IPS DF 6.9 (cell line): ENCODE measurements around the gene N4BP2.

Source experiments
- DNase-seq: peaks from one replicate; pipeline ENCODE4 v3.0.0-alpha.2; 2013; ENCODE audit warnings: low read depth, low spot score
- H3K27ac ChIP-seq: one replicate; pipeline ENCODE4 v1.5.1; 2013; ENCODE audit warnings: low read length, control low read depth
- H3K27me3 ChIP-seq: 2 replicates; pipeline ENCODE4 v1.6.1; 2013; ENCODE audit warnings: mild to moderate bottlenecking, low read length; ENCODE audit not compliant: control insufficient read depth, insufficient read depth
- H3K36me3 ChIP-seq: 2 replicates; pipeline ENCODE4 v1.6.1; 2013; ENCODE audit warnings: low read length; ENCODE audit not compliant: control insufficient read depth, insufficient read depth
- H3K4me1 ChIP-seq: 2 replicates; pipeline ENCODE4 v1.6.1; 2013; ENCODE audit warnings: low read length; ENCODE audit not compliant: control insufficient read depth, insufficient read depth
- H3K4me3 ChIP-seq: 2 replicates; pipeline ENCODE4 v1.5.1; 2013; ENCODE audit warnings: mild to moderate bottlenecking, low read length
- H3K9me3 ChIP-seq: 2 replicates; pipeline ENCODE4 v1.6.1; 2013; ENCODE audit warnings: low read length, inconsistent platforms; ENCODE audit not compliant: control insufficient read depth, insufficient read depth
- WGBS: extraction: QIAGEN DNeasy Blood & Tissue Kit; methylation state at CpG from one replicate; pipeline ENCODE4 v1.1.7; 2013; ENCODE audit warnings: mixed read lengths, missing lambda C conversion rate; ENCODE audit not compliant: insufficient read length, insufficient coverage; 5-methylcytosine and 5-hydroxymethylcytosine counted together

The N4BP2 gene

DNA sequence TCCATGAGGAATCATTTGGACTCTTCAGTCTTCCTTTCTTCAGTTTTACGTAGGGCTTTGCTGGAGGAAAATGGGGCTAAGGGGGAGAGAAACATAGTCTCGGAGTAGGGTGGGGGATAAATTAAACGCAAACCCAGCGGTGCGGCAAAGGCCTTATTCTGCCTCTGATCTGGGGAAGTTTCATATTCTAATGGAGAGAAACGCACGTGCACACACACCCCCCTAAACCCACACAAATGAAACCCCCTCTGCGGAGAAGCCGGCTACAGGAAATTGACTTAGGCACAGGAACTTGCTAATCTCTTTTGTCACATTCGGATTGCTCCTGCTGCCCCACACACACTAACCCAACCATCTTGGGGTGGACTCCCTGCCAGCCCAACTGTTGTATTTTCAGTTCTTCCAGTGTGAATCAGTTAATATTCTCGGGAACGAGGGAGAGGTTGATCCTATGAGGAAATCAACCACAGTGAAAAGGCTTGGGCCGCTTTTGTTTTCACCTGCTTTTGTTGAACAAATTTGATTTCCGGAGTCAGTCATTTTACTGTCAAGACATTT is 140.2 kb downstream of the N4BP2 start, which contains the start of gene RHOH:
Gene RHOH (plus strand): TSS at position 308 of the 558 bp plus-strand sequence. CDS start 46,356 bp downstream, outside the sequence.
- whole genome bisulfite sequencing, result no CpG with 5 or more reads among the region's 14 CpGs
- Histone ChIP-seq H3K4me3 (no peak within 1 kb of the TSS; the same call in 1 of the 2 replicates), H3K36me3 (no peaks in the 10 kb centered on the region), H3K9me3 (no peaks in the 10 kb centered on the region), H3K27ac (no peak within 1 kb of the TSS), H3K27me3 (no peaks in the 10 kb centered on the region), H3K4me1 (peaks cover 8% of the 10 kb centered on the region)
- DNase-seq, result no peak

DNA sequence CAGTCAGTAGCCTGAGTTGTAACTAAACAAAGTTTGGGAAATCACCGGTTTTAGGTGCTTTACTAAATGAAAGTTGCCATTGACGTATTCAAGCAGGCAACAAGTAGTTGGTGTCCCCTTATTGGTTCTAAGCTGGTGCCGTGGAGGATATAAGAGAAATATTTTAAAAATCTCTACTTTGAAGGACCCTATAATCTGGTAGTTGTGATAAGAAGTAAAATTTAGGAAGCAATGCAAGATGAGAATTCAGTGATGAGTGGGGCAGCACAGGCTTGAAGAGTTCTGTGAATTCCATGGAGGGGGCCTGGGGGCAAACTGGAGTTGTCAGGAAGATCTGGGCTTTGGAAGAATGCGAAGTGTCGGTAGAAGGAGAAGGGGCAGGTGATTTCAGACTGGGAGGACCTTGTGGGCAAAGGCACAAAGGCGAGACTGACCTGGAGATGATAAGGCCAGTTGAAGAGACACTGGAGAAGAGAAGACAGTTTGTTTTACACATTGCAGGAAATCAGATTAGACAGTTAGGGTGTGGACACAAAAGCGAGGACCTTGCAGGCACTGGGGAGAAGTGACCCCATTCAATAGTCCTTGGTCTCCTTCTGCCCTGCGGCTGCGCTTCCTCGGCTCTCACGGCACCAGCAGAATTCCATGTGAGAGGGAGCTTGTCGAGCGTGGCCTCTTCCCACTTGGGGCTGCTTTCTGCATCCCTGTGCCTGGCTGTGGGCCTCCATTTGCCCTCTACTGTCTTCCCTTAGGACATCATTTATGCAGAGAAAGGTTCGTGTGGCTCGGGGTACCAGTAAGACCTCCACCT is 141.4 kb downstream of the N4BP2 start:
- H3K27ac ChIP-seq, result no peak overlapping the region
- H3K4me3 ChIP-seq, result no peak overlapping the region
- WGBS, result no CpG with 5 or more reads among the region's 15 CpGs

DNA sequence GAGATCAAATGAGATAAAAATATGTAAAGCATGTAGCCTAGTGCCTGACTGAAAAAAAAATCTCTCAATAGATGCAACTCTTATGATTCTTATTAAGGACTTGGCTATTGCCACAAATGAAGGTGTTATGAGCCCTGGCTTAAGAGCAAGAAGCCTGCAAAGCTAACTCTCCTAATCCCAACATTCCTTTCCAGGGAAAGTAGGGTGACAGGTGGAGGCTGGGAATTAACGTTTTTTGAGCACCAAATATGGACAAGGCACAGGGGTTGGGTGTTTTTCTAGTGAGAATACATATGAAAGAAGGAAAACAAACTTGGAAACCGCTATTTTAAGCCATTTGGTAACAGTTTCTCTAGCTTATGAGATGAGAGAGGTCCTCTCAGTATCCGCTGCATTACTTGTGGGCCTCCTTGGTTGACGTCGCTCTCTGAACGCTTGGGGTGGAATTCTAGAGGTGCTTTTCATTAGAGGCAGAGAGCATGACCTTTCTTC is 142.6 kb downstream of the N4BP2 start:
- peaks cover 2% of the 10 kb centered on the region for H3K4me1 ChIP-seq
- H3K4me3 ChIP-seq, result no peak overlapping the region
- H3K9me3 ChIP-seq, result no peaks in the 10 kb centered on the region
- no peak for DNase-seq
- no peak overlapping the region for H3K27ac ChIP-seq
- no peaks in the 10 kb centered on the region for H3K27me3 ChIP-seq
- no peaks in the 10 kb centered on the region for H3K36me3 ChIP-seq
- whole genome bisulfite sequencing, result no CpG with 5 or more reads among the region's 6 CpGs

More for the DNA sequence above, 141.4 kb downstream of the N4BP2 start:
- Histone ChIP-seq H3K4me1 (peaks cover 3% of the 10 kb centered on the region), H3K27me3 (no peaks in the 10 kb centered on the region), H3K36me3 (no peaks in the 10 kb centered on the region), H3K9me3 (no peaks in the 10 kb centered on the region)
- no peak for DNase-seq

DNA sequence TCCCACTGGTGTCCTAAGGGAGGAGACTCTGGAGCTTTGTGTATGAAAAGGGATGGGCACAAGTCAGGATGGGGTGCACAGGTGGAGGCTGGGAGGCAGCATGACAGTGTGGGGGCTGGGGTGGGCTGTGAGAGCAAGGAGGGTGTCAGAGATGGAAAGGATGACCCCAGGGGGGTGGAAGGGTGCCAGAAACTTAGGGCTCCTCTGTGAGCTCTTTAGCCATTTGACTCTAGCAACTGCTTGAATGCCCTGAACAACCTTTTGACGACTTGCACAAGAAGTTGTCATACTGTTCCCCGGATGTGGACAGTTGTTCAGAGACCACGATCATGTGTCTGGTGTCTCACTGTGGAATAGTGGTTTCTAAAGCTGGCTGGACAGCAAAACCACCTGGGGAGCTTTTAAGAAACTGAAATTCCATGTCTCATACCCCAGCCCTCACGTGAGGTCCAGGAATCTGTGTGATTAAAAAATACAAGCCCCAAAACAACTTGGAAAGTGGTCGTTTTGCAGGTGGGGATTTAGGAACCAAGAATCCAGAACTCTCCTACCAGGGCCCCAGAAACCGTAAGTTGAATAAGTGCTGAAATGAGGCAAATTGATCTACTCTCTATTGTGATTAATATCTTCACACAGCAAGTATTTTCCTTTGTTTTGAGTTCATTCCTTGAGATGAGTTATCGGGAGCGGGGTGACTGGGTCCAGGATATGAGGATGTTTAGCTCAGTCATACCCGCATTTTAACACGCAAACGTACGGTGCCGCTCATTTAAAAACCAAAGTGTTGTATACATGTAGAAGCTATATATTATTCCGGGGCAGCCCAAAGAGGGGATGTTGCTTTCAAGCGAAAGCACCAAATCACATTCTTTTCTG is 143.6 kb downstream of the N4BP2 start:
- WGBS, result no CpG with 5 or more reads among the region's 15 CpGs
- peaks cover 2% of the 10 kb centered on the region for H3K4me1 ChIP-seq
- no peaks in the 10 kb centered on the region for H3K9me3 ChIP-seq
- H3K27ac ChIP-seq, result no peak overlapping the region
- H3K36me3 ChIP-seq, result no peaks in the 10 kb centered on the region
- no peak overlapping the region for H3K4me3 ChIP-seq
- DNase-seq, result no peak
- H3K27me3 ChIP-seq, result no peaks in the 10 kb centered on the region

DNA sequence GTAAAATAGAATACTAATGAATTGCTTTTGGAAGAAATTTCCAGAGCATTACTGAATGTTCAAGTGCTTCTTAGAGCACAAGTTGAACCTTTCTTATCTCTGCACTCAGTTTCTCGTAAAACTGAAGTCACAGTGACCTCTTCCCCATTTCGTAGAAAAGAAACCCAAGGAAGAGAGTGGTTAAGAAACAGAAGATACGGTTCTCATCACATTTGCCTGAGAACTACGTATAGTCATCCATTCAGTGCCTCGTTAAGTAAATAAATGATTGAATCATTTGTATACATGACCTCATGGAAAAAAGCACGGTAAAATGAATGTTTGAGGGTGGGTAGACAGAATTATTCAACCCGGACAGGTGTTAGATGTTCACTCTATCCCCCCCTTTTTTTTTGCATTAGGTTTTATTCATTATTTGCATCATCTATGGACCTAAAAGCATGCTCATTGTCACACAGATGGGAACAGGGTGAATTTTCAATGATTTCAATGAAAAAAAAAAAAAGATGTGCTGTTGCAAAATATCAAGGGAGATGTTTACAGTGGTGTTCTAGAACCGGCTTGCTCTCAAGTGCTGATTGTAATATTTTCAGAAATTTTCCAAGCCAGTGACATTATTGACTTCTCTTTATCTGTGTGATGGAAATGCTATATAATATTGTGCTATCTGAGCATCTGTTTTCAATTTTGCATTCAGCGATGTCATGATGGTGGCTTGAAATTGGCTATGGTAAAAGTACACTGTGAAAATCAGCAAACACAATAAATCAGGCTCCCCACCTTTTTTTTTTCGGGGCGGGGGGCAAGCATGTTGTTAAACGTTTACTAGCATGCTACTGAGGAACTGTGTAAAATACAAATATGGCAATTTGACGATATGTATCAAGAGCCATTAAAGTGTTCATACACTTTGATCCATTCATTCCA is 144.5 kb downstream of the N4BP2 start:
- Histone ChIP-seq H3K27me3 (no peaks in the 10 kb centered on the region), H3K27ac (no peak overlapping the region), H3K9me3 (no peaks in the 10 kb centered on the region), H3K4me1 (peaks cover 2% of the 10 kb centered on the region), H3K4me3 (no peak overlapping the region), H3K36me3 (no peaks in the 10 kb centered on the region)
- no CpG with 5 or more reads among the region's 13 CpGs for WGBS
- no peak for DNase-seq

DNA sequence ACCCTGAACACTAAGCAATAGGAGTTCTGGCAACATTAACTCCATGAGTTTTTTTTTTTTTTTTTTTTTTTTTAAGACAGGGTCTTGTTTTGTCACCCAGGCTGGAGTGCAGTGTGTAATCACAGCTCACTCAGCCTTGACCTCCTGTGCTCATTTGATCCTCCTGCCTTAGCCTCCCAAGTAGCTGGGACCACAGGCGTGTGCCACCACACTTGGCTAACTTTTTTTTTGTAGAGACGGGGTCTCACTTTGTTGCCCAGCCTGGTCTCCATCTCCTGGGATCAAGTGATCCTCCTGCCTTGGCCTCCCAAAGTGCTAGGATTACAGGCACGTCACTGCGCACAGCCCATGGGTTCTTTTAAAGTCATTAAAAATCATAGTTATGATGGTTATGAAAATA is 145.2 kb downstream of the N4BP2 start:
- no peak for DNase-seq
- H3K36me3 ChIP-seq, result no peaks in the 10 kb centered on the region
- no peak overlapping the region for H3K27ac ChIP-seq
- H3K27me3 ChIP-seq, result no peaks in the 10 kb centered on the region
- WGBS, result no CpG with 5 or more reads among the region's 4 CpGs
- no peaks in the 10 kb centered on the region for H3K9me3 ChIP-seq
- H3K4me1 ChIP-seq, result peaks cover 2% of the 10 kb centered on the region
- H3K4me3 ChIP-seq, result no peak overlapping the region

DNA sequence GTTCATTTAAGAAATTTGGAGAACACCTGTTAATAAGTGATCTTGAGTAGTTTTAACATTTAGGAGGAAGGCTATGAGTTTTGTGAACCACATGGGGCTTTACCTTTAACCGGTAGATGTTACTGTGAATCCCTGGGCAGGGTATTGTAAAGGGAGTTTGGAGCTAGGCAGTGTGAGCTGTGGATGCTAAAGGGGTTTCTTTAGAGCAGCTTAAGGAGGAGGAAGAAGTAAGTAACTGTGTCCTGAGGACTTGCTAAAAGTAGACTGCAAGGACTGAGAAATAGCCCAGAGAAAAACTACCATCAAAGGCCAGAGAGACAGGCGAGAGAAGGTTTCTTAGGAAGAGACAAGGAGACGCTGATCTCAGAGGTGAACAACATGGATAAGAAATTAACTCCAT is 145.8 kb downstream of the N4BP2 start:
- H3K27me3 ChIP-seq, result no peaks in the 10 kb centered on the region
- WGBS, result no CpG with 5 or more reads among the region's 3 CpGs
- no peak overlapping the region for H3K4me3 ChIP-seq
- no peaks in the 10 kb centered on the region for H3K36me3 ChIP-seq
- no peaks in the 10 kb centered on the region for H3K9me3 ChIP-seq
- peaks cover 2% of the 10 kb centered on the region for H3K4me1 ChIP-seq
- no peak for DNase-seq
- H3K27ac ChIP-seq, result no peak overlapping the region

DNA sequence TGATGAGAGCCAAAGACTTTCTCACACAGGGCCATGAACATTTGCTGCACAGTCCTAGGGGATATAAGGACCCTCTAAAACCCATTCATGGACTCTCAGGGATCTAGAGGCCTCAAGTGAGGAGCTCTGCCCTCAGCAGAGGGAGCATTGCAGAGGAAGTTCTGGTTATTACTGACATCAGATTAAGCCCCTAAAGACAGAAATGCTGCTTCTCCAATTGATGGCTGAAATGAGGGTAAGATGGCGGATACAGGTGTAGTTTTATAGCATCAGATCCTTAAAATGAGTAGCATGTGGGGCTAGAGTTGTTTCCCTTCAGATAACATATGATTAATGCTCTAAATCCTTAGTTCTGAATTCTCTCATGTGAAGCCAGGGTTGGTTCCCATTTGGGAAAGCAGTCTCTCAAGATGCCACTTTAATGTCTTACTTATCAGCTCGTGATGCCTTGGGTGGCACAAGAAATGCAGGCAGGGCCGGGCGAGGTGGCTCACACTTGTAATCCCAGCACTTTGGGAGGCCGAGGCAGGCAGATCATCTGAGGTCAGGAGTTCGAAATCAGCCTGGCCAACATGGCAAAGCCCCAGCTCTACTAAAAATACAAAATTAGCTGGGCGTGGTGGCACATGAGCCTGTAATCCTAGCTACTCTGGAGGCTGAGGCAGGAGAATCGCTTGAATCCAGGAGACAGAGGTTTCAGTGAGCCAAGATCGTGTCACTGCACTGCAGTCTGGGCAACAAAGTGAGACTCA is 148.0 kb downstream of the N4BP2 start:
- peaks cover 2% of the 10 kb centered on the region; the same call in 1 of the 2 replicates for H3K4me1 ChIP-seq
- no peak for DNase-seq
- no peaks in the 10 kb centered on the region for H3K27me3 ChIP-seq
- H3K27ac ChIP-seq, result no peak overlapping the region
- WGBS, result no CpG with 5 or more reads among the region's 9 CpGs
- H3K36me3 ChIP-seq, result no peaks in the 10 kb centered on the region
- no peak overlapping the region for H3K4me3 ChIP-seq
- H3K9me3 ChIP-seq, result no peaks in the 10 kb centered on the region
